OCI-M1 (cell line): Measurements from ENCODE around the gene PDZD11.
"Not testable (repeated sequence)": the region's sequence is repeated elsewhere in the genome, so short reads cannot be mapped to it uniquely, and the experiment has no call there.

Experiments
- DNase-seq: peaks from one replicate; lab custom pipeline; 2025; lab: John Stamatoyannopoulos, UW

Gene PDZD11

DNA sequence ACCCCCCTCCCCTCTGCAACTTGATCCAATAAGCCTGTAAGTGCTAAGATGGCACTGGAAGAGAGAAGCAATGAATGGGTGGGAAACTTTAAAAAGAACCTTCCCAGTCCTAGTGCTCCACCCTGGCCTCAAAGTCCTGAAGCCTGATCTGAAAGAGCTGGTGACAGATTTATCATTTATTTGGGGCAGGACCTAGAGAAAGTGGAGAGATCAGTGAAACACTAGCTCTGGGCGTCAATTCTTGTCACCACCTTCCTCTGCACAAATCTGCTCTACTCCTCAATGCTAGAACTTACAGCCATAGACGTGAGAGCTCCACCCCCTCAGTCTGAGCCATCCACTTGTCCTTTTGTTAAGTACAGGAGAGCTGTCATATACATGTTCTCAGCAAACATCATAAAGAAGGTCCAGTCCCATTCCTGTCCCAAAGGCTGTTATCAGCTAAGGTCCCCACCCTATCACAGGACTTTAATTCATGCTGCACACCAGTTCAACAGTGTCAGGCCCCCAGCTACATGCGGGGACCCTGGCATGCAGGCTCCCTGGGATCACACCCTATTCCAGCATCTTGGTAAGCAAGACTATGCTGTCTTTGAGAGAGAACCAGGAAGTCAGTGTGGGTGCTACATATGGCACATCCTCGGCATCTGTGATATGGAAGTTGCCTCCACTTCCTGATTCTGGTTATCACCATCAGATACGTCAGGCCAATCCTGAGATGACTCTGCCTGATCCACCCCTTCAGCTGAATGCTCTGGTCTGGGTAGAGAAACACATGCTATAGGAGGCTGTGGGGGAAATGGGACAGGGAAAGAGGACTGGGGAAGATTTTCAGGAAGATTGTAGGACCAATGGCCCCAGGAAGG lies 32.1 kb downstream of the PDZD11 start:
- peak; percentile 1 for DNase-seq

GRCh38 chrX:70255452-70255851 lies 34.3 kb downstream of the PDZD11 start:
- no peak for DNase-seq

DNA sequence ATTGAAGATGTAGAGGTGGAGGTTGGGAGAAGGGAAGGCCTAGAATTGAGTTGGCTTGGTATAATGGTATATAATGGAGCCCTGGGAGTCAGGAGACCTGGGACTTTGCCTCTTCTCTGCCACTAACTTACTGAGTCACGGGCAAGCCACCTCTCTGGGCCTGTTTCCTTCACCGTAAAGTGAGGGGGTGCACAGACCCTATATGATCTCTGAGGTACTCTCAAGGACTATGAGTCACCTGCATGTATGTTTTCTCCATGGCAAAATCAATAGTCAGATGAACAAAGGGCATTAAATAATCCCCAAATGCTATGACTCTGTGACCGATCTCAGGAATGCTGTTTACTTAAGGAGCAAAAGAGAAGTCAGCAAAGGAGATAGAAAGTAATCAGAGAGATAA lies 34.8 kb downstream of the PDZD11 start:
- DNase-seq, result no peak

DNA sequence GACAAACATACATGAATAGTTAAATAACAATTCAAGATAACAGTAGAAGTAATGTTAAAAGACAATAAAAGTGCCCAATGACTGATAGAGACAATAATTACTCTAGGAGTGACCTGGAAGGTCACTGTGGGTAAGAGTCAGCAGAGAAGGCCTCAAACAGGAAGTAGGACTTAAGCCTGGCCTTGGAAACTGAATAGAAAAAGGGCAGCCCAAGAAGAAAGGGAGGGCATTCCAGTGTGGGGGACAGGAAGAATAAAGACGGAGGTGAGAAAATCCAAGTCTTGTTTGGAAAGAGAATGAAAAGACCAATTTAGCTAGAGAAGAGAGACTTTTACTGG lies 35.7 kb downstream of the PDZD11 start:
- no peak for DNase-seq

GRCh38 chrX:70253377-70254062 lies 36.2 kb downstream of the PDZD11 start:
- no peak for DNase-seq

DNA sequence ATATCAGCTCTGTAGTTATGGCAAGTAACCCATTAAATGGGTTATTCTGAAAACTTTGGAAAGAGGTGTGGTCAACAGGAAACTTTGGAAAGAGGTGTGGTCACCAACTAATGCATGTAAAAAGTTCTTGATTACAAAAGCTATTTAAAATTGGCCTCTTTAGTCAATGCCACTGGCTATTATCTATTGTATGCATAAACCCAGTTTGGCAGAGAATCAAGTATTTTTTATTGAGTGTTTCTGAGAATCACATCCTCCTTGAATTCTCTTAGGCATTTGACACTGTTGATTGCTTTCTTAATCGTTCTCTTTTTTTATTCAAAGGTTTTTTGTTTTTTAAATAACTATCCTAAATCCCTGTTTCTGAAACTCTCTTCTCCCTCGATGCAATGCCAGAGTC lies 37.2 kb downstream of the PDZD11 start:
- DNase-seq, result peak; percentile 23

- DNase-seq, result no peak
Observed at GRCh38 chrX:70247252-70247651, 42.5 kb downstream of the PDZD11 start.

DNA sequence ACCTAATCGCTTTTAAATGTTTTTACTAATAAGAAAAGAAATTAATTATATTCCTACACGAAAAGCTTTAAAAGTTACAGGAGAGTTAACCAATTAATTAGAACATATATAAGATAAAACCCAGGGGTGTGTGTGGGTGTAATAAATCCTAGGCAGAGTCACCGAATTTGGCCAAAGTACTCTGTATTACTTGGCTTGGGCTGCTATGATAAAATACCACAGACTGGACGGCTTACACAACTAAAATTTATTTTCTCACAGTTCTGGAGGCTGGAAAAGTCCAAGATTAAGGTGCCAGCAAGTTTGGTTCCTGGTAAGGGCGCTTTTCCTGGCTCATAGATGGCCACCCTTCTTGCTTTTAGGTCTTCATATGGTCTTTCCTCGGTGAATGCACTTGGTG lies 44.8 kb downstream of the PDZD11 start:
- DNase-seq, result no peak

- DNase-seq, result not testable (repeated sequence)
Observed at GRCh38 chrX:70243601-70244000, 46.1 kb downstream of the PDZD11 start.

- DNase-seq, result no peak
Observed at GRCh38 chrX:70241501-70241900, 48.2 kb downstream of the PDZD11 start.

DNA sequence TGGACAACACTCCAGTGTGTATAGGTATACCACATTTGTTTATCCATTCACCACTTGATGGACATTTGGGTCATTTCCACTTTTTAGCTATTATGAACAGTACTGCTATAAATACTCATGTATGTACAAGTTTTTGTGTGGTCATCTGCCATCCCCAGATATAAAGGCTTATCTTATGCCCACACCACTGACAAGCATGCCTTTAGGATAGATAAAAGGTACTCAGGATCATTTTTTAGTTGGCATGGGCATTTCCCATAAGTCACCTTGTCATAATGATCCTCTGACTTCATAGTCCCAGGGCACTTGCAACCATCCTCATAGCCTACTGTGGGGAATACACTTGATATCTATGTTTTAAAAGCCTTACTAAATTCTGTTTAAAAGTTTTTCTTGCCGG lies 49.0 kb downstream of the PDZD11 start:
- peak; percentile 4 for DNase-seq
